ENCODE data around the gene PXDN. TPM values are rescaled to one million over a fixed set of nuclear protein-coding genes. Genes with fewer than 3 reads are reported as not detected.

Gene PXDN
- total RNA-seq, 4 donors from 2014 or later, result 7.0 to 9.5 (median 9.4) TPM

DNA sequence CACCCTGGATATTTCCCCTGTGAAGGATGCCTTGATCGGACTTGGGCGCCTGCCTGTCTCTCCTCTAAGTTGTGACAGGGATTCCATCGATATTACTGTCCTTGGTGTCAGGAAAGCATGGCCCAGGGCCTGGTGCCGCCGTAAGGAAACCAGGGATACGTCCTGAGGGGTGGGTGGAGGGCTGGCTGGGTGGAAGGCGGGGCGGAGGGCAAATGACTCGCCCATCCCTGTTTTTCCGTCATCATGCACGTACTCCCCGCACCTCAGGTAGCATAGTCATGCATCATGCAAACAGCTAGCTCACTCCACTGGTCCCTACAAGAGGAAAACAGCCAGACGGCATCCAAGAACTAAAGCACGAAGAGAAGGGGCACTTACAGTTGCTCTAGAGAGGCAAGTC lies 57.1 kb downstream of the PXDN start:
- Histone ChIP-seq H3K36me3 (peaks cover 11% of the 10 kb centered on the region), H3K27ac (no peak overlapping the region), H3K27me3 (no peaks in the 10 kb centered on the region), H3K9me3 (no peaks in the 10 kb centered on the region), H3K4me3 (no peak overlapping the region), H3K4me1 (no peaks in the 10 kb centered on the region)
- no peak for DNase-seq (ENCODE audit: low spot score in 2 of 2)
- TF ChIP-seq POLR2A (IDR thresholded peaks at IDR 0.05) (no peak), POLR2AphosphoS5 (IDR thresholded peaks at IDR 0.05) (no peak), EP300 (IDR thresholded peaks at IDR 0.05) (no peak)
- TF ChIP-seq, protein P1, sequence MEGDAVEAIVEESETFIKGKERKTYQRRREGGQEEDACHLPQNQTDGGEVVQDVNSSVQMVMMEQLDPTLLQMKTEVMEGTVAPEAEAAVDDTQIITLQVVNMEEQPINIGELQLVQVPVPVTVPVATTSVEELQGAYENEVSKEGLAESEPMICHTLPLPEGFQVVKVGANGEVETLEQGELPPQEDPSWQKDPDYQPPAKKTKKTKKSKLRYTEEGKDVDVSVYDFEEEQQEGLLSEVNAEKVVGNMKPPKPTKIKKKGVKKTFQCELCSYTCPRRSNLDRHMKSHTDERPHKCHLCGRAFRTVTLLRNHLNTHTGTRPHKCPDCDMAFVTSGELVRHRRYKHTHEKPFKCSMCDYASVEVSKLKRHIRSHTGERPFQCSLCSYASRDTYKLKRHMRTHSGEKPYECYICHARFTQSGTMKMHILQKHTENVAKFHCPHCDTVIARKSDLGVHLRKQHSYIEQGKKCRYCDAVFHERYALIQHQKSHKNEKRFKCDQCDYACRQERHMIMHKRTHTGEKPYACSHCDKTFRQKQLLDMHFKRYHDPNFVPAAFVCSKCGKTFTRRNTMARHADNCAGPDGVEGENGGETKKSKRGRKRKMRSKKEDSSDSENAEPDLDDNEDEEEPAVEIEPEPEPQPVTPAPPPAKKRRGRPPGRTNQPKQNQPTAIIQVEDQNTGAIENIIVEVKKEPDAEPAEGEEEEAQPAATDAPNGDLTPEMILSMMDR (IDR thresholded peaks at IDR 0.05), result no peak
- WGBS, result 76% methylated on average over 14 of the region's 14 CpGs

DNA sequence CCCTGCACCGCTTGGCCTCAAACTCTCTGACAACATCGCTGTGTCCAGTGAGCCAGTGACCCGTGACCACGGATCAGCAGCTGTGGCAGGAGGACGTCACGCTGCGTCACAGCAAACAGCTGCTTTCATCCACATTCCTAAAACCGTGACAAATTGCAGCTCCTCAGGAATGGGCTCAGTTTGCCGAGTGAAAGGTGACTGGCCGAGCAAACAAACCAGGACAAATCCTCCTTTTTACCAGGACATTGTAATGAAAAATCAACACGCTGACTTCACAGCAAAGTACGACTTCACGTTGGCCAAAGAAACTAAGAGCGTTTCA lies 57.6 kb downstream of the PXDN start:
- Histone ChIP-seq H3K36me3 (peaks cover 9% of the 10 kb centered on the region), H3K4me3 (no peak overlapping the region), H3K27ac (no peak overlapping the region), H3K4me1 (no peaks in the 10 kb centered on the region), H3K9me3 (no peaks in the 10 kb centered on the region), H3K27me3 (no peaks in the 10 kb centered on the region)
- no peak for TF ChIP-seq EP300 (IDR thresholded peaks at IDR 0.05)
- no peak for TF ChIP-seq POLR2AphosphoS5 (IDR thresholded peaks at IDR 0.05)
- TF ChIP-seq, protein P1 (IDR thresholded peaks at IDR 0.05), result no peak
- no peak for TF ChIP-seq POLR2A (IDR thresholded peaks at IDR 0.05)
- DNase-seq (ENCODE audit: low spot score in 2 of 2), result no peak
- 98% methylated on average over 14 of the region's 14 CpGs for WGBS

DNA sequence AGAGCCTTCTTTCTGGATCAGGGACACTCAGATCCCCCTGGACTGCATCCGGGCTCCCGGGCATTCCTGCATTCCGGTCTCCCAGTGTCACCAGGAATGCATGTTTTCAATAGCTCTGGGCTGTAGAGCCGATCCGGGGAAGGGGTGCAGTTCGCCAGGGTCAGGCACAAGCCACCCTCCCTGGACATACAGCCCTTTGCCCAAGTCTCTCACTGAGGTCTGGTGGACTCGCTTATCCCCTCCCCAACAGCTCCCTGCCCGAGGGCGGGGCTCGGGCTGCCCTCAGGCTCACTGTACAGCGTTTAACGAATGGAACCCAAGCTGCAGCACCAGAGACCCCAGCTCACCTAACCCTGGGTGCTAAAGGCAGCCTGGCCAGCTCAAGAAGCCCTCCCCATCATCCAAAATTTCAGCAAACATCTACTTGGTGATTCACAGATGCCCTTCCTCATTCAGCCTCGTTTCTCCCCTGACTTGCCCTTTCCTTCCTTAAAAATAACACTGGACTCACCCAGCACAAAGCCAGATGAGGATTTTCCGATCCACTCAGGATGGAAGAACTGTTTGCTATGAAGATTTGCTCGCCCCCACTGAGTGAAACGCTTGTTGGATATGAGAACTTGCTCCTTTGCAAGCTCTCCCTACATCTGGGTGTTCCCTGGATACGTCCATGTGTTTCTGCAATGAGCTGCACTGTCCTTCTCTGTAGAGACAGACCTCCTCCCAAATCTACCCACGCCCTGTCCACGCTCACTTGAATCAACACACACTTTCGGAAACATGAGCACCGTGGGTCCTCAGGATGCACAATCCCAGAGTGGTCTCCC lies 58.1 kb downstream of the PXDN start:
- Histone ChIP-seq H3K27me3 (no peaks in the 10 kb centered on the region), H3K4me1 (no peaks in the 10 kb centered on the region), H3K4me3 (no peak overlapping the region), H3K9me3 (no peaks in the 10 kb centered on the region), H3K27ac (no peak overlapping the region), H3K36me3 (peaks cover 11% of the 10 kb centered on the region)
- WGBS, result 85% methylated on average over 21 of the region's 21 CpGs
- DNase-seq (ENCODE audit: low spot score in 2 of 2), result no peak
- TF ChIP-seq POLR2A (IDR thresholded peaks at IDR 0.05) (no peak), POLR2AphosphoS5 (IDR thresholded peaks at IDR 0.05) (no peak), EP300 (IDR thresholded peaks at IDR 0.05) (no peak)
- TF ChIP-seq, protein P1 (IDR thresholded peaks at IDR 0.05), result no peak

DNA sequence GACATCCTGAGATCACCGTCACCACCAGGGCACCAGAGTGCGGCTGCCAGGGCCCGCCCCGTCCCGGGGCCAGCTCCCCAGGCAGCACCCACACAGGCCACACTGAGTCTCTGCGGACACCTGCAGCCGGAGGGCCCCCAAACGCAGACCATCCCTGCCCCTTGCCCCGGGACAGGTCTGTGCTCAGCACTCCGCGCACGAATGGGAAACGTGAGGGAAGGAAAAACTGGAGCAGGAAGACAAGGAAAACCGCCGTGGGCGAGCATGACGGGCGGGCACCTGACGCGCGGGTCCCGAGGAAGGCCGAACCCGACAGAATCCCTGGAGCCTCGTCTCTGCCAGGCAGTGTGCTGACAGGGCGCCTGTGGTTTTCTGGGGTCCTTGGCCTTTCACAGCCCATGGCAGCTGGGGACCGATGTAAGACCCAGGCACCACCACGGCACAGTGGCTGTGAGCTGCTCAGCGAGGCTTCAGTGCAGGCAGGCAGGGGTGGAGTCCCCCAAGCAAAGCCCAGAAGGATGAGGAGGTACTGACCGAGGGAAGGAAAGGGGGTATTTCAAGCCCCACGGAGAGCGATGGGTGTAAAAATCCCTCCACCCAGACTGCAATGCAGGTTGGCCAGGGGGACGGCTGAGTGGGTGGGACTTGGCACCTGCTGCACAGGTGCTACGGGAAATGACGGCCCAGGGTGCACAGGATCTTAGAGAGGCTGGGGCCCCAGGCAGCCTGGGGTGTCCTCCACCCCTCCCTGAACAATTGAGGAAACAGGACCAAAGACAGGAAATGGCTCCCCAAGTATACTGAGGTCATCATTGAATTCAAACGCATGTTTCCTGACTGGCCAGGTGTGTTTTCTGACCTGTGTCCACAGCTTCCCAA lies 59.0 kb downstream of the PXDN start:
- no peaks in the 10 kb centered on the region for H3K9me3 ChIP-seq
- no peak overlapping the region for H3K4me3 ChIP-seq
- 90% methylated on average over 36 of the region's 36 CpGs for WGBS
- H3K36me3 ChIP-seq, result peaks cover 11% of the 10 kb centered on the region
- no peak for DNase-seq (ENCODE audit: low spot score in 2 of 2)
- no peak overlapping the region for H3K27ac ChIP-seq
- H3K27me3 ChIP-seq, result no peaks in the 10 kb centered on the region
- no peaks in the 10 kb centered on the region for H3K4me1 ChIP-seq
- TF ChIP-seq, protein P1 (IDR thresholded peaks at IDR 0.05), result no peak
- no peak for TF ChIP-seq EP300 (IDR thresholded peaks at IDR 0.05)
- TF ChIP-seq POLR2A (IDR thresholded peaks at IDR 0.05), result no peak
- TF ChIP-seq POLR2AphosphoS5 (IDR thresholded peaks at IDR 0.05), result no peak

DNA sequence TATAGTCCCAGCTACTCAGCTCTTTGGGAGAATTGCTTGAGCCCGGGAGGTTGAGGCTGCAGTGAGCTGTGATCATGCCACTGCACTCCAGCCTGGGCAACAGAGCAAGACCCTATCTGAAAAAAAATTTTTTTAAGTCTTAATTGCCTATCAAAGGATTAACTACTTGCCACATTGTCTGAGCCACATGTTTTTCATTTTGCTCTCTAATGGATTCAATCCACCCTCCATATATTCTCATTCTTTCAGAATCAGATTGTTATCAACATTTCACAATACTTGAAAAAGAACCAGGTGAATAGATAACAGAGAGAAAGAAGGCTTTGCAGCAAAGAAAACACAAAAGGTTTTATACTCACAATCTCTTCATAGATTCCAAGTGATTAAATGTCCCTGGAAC lies 61.0 kb downstream of the PXDN start:
- no peaks in the 10 kb centered on the region for H3K27me3 ChIP-seq
- TF ChIP-seq, protein P1 (IDR thresholded peaks at IDR 0.05), result no peak
- TF ChIP-seq EP300 (IDR thresholded peaks at IDR 0.05) (no peak), POLR2A (IDR thresholded peaks at IDR 0.05) (no peak), POLR2AphosphoS5 (IDR thresholded peaks at IDR 0.05) (no peak)
- WGBS, result 86% methylated on average over 1 of the region's 1 CpG
- DNase-seq (ENCODE audit: low spot score in 2 of 2), result no peak
- H3K36me3 ChIP-seq, result peaks cover 22% of the 10 kb centered on the region
- H3K4me3 ChIP-seq, result no peak overlapping the region
- H3K4me1 ChIP-seq, result no peaks in the 10 kb centered on the region
- no peaks in the 10 kb centered on the region for H3K9me3 ChIP-seq
- no peak overlapping the region for H3K27ac ChIP-seq

Data from suprapubic skin (tissue), 4 donors.